Femur (tissue), 1 donor: ENCODE results near the gene PARD6B.
"Not testable (repeated sequence)": the region's sequence is repeated elsewhere in the genome, so short reads cannot be mapped to it uniquely, and the experiment has no call there.

ENCODE experiments used
- DNase-seq: peaks from one replicate; pipeline ENCODE4 v3.0.0-alpha.2; 2017

PARD6B gene

DNA sequence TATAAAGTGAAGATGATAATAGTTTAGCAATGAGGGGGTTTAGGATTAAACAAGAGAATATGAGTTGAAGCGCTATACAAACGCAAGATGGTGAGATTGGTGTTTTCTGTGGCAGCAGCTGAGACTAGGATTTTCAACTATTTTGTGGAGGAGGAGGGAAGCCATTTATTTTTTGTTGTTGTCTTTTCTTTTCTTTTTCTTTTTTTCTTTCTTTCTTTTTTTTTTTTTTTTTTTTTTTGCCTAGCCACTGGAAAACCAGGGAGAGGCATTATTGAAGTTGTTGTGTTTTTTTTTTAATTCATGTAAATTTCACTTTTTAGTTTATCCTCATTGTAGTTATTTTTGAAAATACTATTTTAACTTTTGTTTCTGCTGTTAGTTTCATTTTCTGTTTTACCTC is 15.9 kb downstream of the PARD6B start:
- no peak for DNase-seq

DNA sequence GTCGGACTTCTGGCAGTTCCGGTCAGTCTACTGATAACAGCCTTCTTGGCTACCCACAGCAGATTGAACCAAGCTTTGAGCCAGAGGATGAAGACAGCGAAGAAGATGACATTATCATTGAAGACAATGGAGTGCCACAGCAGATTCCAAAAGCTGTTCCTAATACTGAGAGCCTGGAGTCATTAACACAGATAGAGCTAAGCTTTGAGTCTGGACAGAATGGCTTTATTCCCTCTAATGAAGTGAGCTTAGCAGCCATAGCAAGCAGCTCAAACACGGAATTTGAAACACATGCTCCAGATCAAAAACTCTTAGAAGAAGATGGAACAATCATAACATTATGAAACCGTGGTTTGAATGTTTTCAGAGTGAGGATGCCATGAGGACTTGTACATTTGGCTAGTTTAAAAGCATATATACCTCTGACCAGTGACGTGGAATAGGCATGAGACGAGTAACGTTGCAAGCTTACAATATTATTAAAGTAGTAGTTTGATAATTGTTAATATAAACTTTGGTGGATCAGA is 18.8 kb downstream of the PARD6B start:
- DNase-seq = no peak

DNA sequence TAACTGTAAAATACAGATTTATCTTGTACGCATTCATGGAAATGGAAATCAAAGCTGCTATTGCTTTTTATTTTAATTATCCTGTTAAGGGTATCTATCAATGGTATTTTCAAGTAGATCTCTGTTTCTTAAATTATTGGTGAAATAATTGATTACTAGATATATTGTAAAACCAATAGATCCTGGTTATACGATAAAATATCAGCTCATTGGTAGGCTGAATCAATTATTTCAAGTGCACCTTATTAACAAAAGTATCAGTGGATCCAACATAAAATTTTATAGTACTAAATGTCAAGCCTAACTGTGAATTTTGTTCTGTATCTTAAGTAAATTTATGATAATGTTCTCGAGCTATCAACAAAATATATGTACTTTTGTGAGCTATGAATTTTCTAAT is 21.8 kb downstream of the PARD6B start:
- DNase-seq = no peak

DNA sequence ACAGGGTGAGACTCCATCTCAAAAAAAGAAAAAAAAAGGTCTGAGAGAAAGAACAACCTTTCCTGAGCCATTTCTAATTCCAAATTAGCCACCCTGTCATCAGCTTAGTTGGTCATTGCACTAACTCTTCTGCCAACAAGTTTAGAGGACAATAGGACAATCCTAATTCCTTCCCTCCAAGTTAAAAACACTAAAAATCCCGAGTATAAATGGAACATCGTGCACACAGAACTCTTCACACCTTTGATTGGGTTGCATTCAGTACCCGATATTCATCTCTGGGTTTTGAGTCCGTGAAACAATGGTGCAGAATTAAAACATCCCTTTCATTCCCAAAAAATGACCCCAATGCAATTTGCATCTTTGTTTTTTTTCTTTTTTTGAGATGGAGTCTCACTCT is 23.0 kb downstream of the PARD6B start:
- DNase-seq = no peak

DNA sequence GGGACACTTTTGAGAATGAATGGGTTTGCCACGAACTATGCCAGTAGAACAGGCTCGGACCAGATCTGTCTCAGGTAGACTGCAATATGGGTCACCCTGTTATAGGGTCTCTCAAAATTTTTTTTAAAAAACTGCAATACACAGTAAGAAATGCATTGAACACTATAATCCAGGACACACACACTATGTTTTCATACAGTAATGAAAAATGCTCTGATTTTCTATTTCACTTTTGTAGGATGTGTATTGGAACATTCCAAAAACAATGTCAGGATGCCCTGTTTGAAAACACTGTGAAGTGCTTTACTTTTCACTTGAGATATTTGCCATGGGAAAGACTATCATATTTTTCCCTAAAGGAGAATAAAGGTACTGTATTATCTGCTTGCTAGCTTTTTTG is 25.1 kb downstream of the PARD6B start:
- DNase-seq = no peak

DNA sequence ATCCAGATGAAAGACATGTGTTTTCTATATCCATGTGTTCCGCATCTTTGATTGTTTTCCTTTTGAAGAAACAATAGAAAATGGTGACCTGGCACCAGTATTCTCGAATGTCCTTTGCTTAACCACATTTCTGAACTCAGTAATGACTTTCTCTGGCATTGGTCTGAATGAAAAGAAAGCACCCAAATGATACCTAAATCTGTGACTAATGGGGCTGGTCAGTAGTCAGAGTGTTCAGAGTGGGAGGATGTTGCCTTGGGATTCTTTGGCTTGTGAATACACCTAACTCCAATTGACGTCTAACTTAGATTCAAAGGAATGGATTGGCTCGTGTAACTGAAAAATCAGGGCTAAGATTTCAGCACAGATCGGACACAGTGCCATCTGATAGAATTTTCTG is 27.1 kb downstream of the PARD6B start:
- DNase-seq = no peak

DNA sequence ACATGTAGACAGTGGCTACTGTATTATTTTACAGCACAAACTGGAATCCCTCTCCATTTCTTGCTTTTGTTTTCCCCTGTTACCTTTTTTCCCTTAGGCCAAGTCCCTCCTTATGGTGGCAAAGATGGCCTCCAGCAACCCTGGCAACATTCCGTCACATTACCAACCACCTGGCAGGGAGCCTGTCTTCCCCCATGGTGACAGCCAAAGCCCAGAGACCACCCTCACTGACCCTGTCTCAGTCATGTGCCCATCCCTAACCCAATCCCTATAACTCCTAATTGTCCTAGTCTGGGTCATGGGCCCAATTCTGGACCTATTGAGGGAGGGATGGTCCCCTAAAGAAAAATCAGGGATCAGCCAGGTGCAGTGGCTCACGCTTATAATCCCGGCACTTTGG is 27.6 kb downstream of the PARD6B start:
- DNase-seq = no peak

DNA sequence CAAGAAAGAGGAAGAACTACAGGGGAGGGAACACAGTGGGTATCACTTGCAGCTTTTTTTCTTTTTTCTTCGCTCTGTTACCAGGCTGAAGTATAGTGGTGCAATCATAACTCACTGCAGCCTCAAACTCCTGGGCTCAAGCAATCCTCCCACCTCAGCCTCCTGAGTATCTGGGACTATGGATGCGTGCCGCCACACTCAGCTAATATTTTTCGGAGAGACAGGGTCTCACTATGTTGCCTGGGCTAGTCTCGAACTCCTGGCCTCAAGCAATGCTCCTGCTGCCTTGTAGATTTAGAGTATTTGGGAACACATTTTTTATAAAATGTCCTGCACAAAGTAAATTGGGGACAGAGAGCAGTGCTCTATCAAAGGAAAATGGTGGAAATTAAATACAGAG is 28.3 kb downstream of the PARD6B start:
- no peak for DNase-seq

DNA sequence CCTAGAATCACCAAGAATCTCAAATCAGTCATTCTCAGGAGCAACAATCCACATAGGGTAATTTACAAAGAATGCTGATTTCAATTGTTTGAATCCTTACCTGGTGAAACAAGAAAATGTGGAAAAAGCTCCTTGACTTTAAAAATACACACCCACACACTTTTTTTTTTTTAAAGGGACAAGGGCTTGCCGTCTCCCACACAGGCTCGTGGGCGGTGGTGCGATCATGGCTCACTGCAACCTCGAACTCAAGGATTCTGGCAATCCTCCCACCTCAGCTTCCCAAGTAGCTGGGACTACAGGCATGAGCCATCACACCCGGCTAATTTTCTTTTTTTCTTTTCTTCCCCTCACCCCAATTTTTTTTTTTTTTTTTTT is 30.7 kb downstream of the PARD6B start:
- no peak for DNase-seq

DNA sequence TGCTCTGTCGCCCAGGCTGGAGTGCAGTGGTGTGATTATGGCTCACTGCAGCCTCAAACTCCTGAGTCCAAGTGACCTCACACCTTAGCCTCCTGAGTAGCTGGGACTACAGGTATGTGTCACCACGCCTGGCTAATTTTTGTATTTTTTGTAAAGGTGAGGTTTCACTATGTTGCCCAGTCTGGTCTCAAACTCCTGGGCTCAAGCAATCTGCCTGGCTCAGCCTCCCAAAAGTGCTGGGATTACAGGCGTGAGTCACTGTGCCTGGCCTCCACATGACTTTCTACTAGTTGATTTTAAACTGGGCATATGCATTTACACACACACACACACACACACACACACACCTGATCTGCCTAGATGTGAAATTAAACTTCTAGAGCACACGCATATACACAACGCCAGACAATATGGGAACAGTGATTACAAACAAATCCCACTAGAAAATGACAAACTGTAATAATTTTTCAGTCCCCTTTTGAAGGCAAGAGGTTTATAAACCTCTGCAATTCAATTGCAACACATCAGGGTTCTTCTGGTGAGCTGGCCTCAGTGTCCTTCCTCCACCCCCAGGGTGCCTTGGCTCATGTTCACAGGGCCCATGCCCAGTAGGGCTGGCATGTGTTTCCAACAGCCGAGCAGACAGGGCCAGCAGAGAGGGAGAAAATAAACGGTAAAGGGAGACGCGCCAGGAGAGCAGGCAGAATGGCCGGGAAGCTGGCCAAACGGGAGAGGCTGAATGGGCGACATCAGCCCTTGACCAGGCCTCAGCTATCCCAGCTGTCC is 31.2 kb downstream of the PARD6B start:
- peak; percentile 77 for DNase-seq

DNA sequence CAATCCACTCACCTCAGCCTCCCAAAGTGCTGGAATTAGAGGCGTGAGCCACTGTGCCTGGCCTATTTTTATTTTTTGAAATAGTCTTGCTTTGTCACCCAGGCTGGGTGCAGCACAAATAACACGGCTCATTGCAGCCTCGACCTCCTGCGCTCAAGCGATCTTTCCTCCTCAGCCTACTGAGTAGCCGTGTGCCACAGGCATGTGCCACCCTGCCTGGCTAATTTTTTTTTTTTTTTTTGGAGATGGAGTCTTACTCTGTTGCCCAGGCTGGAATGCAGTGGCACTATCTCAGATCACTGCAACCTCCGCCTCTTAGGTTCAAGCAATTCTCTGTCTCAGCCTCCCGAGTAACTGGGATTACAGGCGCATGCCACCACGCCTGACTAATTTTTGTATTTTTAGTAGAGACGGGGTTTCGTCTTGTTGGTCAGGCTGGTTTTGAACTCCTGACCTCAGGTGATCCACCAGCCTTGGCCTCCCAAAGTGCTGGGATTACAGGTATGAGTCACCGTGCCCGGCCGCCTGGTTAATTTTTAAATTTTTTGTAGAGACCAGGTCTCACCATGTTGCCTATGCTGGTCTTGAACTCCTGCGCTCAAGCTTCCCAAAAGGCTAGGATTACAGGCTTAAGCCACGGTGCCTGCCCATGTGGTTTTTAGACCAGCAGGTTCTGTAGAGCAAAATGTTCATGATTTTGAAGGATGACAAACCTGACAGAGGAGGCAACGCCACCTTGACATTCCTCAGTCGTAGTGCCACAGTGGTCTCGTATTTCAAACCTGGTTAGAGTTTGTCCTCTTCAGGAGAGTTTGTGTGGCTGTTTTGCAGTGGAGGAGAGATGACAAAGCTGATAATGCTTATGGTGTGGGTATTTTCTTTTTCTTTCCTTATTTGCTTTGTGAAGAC is 32.4 kb downstream of the PARD6B start:
- DNase-seq = not testable (repeated sequence)

DNA sequence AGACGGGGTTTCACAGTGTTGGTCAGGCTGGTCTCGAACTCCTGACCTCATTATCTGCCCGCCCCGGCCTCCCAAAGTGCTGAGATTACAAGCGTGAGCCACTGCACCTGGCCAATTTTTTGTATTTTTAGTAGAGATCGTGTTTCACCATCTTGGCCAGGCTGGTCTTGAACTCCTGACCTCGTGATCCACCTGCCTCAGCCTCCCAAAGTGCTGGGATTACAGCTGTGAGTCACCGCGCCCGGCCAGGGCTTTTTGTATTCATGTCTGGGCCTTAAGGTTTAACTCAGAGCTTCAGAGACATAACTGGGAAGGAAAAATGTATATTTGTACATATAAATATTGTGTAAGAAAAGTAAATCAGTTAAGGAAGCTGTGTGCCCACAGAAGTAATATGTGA is 33.9 kb downstream of the PARD6B start:
- DNase-seq = not testable (repeated sequence)

DNA sequence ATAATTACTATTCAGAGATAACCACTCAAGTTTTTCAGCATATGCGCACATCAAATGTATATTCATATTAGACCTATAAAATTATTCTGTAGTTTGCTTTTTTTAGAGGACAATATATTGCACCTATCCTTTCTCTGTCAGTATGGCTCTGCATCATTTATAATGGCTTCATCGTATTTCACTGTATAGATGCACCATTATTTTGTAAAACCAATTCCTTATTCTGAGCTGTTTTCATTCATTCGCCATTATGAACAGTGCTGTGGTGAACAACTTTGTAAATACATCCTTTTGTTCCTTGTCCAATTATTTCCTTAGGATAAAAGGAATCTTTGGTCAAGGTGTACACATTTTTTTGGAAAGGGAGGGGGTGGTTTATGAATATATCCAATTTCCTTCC is 34.3 kb downstream of the PARD6B start:
- DNase-seq = no peak

DNA sequence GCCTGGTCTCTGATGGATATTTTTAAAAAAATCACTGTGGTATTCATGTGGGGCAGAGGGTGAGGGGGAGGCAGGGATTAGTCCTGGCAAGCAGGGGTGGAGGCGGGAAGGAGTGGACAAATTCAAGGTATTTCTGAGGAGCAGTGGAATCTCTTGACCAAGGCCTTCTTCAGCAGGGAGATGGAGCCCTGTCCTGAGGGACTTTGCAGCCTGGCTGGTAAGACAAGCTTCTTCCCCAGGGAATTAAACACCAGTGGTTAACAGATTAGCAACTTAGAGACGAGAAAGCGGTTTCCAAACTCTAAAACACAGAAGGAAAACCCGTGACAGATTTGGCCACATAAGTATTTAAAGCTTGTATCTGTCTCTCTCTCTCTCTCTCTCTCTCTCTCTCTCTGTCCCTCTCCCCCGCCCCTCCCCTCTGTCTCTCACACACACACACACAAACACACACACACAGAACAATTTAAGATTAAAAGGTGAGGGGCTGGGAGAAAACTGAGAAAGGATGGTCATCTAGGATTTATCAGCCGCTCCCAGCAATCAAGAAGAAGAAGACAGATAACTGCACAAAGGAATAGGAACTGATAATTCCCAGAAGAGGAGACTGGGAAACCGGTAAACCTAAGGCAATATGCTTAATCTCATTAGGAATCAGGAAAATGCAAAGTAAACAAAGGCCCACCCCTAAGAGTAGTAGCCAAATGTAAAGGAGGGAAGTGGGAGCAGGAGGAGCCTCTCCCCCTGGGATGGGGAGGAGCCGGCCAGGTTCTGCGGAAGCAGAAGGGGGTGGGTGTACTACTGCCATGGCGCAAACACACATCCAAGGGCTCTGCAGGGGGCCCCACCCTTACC is 35.8 kb downstream of the PARD6B start:
- not testable (repeated sequence) for DNase-seq

DNA sequence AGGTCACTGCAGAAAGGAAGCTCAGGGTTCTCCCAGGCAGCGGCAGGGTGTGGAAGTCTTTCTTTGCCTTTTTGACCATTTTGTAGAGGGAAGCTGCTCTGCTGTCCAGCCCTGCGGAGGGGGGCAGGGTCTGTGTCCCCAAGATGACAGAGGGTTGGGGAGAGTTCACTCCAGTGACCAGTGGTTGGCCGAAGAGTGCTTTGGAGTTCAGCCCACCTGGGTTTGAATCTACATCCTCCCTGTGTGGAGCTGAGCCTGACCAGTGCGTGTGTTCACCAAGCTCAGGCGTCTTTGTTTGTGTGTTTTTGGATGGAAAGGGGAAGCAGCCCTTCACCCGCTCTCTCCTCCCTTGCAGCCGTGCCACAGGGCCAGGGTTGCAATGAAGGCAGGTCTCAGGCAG is 37.6 kb downstream of the PARD6B start:
- not testable (repeated sequence) for DNase-seq

DNA sequence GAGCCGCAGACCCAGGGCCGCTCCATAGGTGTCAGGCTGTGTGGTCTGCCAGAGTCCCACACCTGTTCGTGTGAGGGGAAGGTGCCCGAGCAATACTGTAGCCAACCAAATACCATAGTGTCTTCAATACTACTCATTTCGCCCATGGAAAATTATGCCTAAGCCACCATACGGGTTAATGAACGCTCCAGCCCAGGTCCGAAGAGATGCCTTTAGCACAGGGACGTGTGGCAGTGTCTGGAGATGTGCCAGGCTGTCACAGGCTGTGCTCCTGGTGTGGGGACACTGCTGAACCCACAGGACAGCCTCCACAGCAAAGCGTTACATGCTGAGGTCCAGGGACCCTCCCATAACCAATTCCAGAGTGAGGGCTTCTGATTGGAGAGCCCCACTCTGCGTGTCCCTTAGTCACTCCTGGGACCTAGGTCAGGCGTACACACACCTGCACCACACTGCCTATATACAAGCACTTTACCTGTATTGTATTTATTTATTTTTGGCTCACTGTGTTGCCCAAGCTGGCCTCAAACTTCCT is 38.2 kb downstream of the PARD6B start:
- DNase-seq = not testable (repeated sequence)

DNA sequence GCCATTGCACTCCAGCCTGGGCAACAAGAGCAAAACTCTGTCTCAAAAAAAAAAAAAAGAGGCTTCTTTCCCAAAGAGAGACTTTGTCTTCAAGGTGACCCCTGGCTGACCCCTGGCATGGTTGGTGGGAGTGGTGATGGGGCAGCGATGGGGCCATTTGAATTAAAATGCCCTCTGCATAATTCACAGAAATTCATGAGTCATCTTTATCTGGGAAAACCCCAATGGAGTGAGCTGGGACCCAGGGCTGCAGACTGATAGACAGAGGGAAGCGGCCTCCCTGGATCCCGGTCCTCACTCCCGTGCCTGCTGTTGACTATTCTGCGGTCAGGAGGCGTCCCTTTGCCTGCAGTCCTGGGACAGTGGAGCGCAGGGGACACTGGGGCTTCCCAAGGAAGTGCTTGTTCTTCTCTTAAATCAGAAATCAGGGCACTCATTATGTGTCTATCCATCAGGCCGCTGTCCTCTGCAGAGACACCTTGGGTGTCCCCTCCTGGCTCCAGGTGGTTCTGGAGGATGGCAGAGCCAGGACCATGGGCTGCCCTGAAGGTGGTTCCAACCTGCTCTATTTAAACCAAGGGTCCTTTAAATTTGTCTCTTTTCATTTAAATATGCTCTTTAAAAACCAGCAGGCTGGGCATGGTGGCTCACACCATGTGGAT is 40.2 kb downstream of the PARD6B start:
- not testable (repeated sequence) for DNase-seq

DNA sequence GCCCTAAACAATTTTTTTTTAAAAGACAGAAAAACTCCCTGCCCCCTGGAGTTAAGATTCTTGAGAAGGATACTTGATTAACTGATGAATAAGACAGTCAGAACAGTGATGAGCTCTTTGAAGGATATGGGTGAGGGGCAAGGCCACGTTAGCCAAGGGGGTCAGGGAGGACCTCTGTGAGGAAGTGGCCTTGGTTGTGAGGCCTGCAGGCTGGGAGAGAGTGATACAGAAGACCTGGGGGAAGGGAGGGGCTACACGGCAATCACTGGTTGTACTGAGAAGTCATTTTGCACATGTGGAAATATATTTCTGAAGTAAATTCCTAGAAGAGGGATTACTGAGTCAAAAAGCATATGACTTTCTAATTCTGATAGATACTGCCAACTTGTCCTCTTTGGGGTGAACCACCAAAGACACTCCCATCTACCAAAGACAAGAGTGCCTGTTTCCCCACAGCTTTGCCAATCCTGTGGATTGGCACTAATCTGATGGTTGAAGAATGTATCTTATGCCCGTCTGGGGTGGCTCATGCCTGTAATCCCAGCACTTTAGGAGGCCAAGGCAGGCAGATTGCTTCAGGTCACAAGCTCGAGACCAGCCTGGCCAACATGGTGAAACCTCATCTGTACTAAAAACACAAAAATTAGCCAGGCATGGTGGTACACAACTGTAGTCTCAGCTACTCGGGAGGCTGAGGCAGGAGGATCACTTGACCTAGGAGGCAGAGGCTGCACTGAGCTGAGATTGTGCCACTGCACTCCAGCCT is 41.2 kb downstream of the PARD6B start:
- no peak for DNase-seq

DNA sequence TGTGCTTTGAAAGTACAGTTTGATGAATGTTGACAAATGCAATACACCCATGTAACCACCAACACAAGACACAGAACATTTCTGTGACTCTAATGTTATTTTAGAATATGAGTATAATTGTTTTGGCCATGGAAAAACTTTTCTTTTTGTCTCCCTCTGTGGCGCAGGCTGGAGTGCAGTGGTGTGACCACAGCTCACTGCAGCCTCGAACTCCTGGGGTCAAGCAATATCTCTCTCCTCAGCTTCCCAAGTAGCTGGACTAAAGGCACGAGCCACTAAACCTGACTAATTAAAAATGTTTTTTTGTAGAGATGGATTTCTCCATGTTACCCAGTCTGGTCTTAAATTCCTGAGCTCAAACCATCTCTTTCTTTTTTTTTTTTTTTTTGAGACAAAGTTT is 43.1 kb downstream of the PARD6B start:
- DNase-seq = no peak

DNA sequence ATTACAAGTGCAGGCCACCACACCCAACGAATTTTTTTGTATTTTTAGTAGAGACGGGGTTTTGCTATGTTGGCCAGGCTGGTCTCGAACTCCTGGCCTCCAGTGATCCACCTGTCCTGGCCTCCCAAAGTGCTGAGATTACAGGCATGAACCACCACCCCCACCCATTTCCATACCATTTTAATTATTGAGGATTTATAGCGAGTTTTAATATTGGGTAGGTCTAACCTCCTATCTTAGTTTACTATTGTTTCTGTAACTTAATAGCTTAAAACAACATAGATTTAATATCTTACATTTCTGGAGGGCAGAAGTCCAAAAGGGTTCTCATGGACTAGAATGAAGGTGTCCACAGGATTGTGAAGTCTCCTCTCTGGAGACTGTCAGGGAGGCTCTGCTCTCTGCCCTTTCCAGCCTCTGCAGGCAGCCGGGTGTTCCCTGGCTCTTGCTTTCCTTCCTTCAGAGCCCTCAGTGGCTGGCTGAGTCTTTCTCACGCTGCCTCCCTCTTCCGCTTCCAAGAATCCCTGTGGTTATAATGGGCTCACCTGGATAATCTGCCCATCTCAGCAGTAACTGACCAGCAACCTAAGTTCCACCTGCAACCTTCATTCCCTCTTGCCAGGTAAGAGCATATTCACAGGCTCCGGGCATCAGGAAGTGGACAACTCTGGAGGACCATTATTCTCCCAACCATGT is 44.9 kb downstream of the PARD6B start:
- no peak for DNase-seq

DNA sequence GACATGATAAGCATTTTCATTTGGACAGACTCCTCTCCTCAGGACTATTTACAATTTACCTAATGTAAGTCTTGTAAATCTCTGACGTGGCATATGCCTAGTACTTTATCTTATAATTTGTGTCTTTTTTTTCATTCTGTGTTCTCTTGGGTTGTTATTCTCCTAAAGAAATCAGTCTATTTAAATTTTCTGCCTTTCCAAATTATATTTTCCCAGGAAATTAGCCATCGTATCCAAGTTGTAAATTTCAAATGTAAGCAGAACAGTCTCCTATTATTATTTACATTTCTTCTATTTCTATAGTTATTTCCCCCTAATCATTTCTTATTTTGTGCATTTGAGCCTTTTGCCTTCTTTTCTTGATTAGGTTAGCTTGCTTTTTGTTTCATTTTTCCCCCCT is 46.0 kb downstream of the PARD6B start:
- DNase-seq = no peak
